ENCODE results near the gene LRRC8E.

LRRC8E gene

DNA sequence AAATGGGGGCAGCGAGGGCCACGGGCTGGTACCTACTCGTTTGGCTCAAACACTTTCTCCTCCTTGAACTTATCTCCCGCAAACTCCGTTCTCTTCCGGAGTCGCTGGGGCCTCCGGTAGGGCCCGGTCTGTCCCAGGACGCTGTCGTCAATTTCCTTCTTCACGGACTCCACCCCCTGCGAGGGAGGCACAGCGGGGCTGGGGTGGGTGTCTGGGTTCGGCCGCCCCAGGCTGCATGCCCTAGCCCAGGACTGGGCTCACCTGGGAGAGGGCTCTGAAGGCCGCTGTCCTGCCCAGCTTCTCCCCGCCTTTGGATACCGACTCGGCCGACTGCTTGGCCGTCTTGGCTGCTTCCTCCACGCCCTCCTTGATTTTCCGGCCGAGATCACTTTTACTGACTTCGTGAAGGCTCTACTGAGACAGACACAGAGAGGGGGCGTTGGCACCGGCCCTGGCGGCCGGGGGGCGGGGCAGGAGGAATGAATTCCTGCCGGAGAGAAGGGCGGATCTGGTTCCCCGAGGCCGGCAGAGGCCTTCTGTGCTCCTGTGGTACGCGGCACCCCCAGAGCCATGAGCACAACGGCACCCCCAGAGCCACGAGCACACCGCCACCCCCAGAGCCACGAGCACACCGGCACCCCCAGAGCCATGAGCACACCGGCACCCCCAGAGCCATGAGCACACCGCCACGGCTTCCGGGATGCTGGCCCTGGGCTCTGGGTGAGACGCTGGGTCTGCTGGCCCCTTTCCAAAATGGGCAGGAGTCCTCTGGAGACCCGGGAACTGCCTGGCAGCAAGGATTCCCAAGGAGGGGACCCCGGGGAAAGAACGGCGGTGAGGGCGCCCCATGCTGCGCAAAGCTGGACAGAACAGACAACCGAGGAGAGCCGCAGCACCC is 45.8 kb downstream of the LRRC8E start:
- TF ChIP-seq POLR2AphosphoS5 (IDR thresholded peaks at IDR 0.05; ENCODE audit: borderline replicate concordance, low read depth, low read length) (no peak), FOXP2 (optimal IDR thresholded peaks at IDR 0.05; ENCODE audit: control extremely low read depth, extremely low read length, insufficient read depth) (no peak), EZH2 (IDR thresholded peaks at IDR 0.05) (no peak)
- no peak overlapping the region for H3K4me3 ChIP-seq
- H3K27ac ChIP-seq: no peak overlapping the region
- DNase-seq (ENCODE audit: low read depth, low spot score): no peak
- H3K9ac ChIP-seq (ENCODE audit: insufficient read length): no peak overlapping the region
- no peaks in the 10 kb centered on the region for H3K9me3 ChIP-seq (ENCODE audit: low read depth, low read length)
- peaks cover 85% of the 10 kb centered on the region for H3K36me3 ChIP-seq (ENCODE audit: insufficient read depth, low read length)

DNA sequence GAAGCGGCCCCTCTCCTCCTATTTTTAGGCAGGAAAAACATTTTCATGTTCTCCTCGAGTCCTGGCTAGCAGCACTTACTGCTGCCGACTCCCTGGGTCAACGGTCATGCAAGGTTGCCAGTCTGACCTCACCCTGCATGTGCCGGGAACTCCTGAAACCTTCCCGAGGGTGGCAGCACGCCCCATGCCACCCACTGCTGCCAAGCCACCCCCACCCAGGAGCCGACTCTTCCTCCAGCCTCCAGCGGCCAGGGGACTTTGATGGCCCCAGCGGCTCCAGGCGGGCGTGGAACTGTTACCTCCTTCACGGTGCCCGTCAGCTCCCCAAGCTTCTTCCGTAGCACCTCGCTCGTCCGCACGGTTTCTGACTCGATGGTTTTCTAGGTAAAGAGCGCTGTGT is 46.5 kb downstream of the LRRC8E start:
- Histone ChIP-seq H3K36me3 (ENCODE audit: insufficient read depth, low read length) (peaks cover 89% of the 10 kb centered on the region), H3K4me3 (no peak overlapping the region), H3K27ac (no peak overlapping the region), H3K9me3 (ENCODE audit: low read depth, low read length) (no peaks in the 10 kb centered on the region), H3K9ac (ENCODE audit: insufficient read length) (no peak overlapping the region)
- DNase-seq (ENCODE audit: low read depth, low spot score): no peak
- TF ChIP-seq FOXP2 (optimal IDR thresholded peaks at IDR 0.05; ENCODE audit: control extremely low read depth, extremely low read length, insufficient read depth) (no peak), POLR2AphosphoS5 (IDR thresholded peaks at IDR 0.05; ENCODE audit: borderline replicate concordance, low read depth, low read length) (no peak), EZH2 (IDR thresholded peaks at IDR 0.05) (no peak)

DNA sequence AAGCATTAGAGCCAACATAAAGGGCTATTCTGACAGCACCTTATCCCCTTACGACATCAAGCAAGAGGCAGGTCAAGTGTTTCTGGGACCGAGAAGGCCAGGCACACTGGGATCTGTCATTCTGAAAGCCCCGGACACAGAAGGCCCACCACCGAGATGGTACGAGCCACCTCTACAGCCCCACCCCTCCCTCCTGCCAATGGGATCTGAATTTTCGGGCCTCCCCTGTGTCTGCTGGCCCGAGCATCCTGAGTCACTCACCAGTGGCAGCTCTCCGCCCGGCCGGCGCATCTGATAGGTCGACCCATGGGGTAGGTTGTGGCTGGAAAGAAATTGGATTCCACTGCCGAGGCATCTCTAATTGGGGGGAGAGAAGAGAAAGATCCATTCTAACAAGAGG is 52.5 kb downstream of the LRRC8E start:
- Histone ChIP-seq H3K36me3 (ENCODE audit: insufficient read depth, low read length) (peaks cover 58% of the 10 kb centered on the region), H3K9ac (ENCODE audit: insufficient read length) (no peak overlapping the region)

DNA sequence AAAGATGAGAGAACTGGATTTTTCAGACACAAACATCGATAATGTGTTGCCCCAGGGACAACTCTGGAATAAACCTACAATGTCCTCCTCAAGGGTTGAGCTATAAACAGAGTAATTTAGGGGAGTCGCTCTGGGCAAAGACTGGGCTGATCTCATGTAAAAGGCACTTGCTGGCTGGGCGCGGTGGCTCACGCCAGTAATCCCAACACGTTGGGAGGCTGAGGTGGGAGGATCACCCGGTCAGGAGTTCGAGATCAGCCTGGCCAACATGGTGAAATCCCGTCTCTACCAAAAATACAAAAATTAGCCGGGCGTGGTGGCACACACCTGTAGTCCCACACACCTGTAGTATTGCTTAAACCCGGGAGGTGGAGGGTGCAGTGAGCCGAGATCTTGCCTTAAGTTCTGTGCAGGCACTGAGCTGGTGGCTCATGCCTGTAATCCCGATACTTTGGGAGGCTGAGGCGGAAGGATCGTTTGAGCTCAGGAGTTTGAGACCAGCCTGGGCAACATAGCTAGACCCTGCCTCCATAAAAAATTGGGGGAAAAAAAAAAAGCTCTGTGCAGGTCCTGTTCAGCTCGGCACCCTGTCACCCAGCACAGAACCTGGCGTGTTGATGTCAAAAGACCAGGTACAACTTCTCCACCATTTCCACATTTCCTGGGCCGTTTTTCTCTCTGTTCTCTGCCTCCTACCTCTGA is 53.7 kb downstream of the LRRC8E start:
- no peaks in the 10 kb centered on the region for H3K9me3 ChIP-seq (ENCODE audit: low read depth, low read length)
- TF ChIP-seq POLR2AphosphoS5 (IDR thresholded peaks at IDR 0.05; ENCODE audit: borderline replicate concordance, low read depth, low read length) (no peak), FOXP2 (optimal IDR thresholded peaks at IDR 0.05; ENCODE audit: control extremely low read depth, extremely low read length, insufficient read depth) (no peak), EZH2 (IDR thresholded peaks at IDR 0.05) (no peak)
- peaks cover 47% of the 10 kb centered on the region for H3K36me3 ChIP-seq (ENCODE audit: insufficient read depth, low read length)
- peak overlapping the region; percentile 86 for H3K4me3 ChIP-seq
- H3K9ac ChIP-seq (ENCODE audit: insufficient read length): peak overlapping the region; percentile 98
- no peak for DNase-seq (ENCODE audit: low read depth, low spot score)
- H3K27ac ChIP-seq: no peak overlapping the region

More for the DNA sequence above, 52.5 kb downstream of the LRRC8E start:
- no peak overlapping the region for H3K27ac ChIP-seq
- TF ChIP-seq FOXP2 (optimal IDR thresholded peaks at IDR 0.05; ENCODE audit: control extremely low read depth, extremely low read length, insufficient read depth) (no peak), POLR2AphosphoS5 (IDR thresholded peaks at IDR 0.05; ENCODE audit: borderline replicate concordance, low read depth, low read length) (no peak), EZH2 (IDR thresholded peaks at IDR 0.05) (no peak)
- no peak overlapping the region for H3K4me3 ChIP-seq
- no peaks in the 10 kb centered on the region for H3K9me3 ChIP-seq (ENCODE audit: low read depth, low read length)
- DNase-seq (ENCODE audit: low read depth, low spot score): no peak

DNA sequence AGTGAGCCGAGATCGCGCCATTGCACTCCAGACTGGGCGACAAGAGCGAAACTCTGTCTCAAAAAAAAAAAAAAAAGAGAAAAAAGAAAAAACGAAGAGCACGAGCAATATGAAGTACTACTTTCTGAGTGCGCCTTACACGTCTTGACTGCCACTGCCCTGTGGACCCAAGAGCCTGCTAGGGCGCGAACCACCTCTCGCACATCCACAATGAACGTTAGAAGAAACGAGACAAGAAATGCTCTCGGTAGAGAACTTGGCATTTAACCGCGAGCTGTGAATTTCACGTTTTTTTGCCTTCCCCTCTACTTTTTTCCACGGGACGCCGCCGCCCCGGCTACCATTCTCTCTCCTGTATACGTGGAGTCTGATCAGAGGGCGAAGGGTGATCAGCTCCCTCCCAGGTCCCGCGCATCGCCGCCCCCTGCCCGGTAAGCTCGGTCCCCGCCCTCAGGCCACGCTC is 54.7 kb downstream of the LRRC8E start:
- H3K36me3 ChIP-seq (ENCODE audit: insufficient read depth, low read length): peaks cover 38% of the 10 kb centered on the region
- H3K9ac ChIP-seq (ENCODE audit: insufficient read length): peak overlapping the region; percentile 98
- no peak for TF ChIP-seq EZH2 (IDR thresholded peaks at IDR 0.05)
- TF ChIP-seq FOXP2 (optimal IDR thresholded peaks at IDR 0.05; ENCODE audit: control extremely low read depth, extremely low read length, insufficient read depth): no peak
- no peak for TF ChIP-seq POLR2AphosphoS5 (IDR thresholded peaks at IDR 0.05; ENCODE audit: borderline replicate concordance, low read depth, low read length)
- peak overlapping the region; percentile 86 for H3K4me3 ChIP-seq
- no peak for DNase-seq (ENCODE audit: low read depth, low spot score)
- peak overlapping the region; percentile 91 for H3K27ac ChIP-seq
- no peaks in the 10 kb centered on the region for H3K9me3 ChIP-seq (ENCODE audit: low read depth, low read length)

DNA sequence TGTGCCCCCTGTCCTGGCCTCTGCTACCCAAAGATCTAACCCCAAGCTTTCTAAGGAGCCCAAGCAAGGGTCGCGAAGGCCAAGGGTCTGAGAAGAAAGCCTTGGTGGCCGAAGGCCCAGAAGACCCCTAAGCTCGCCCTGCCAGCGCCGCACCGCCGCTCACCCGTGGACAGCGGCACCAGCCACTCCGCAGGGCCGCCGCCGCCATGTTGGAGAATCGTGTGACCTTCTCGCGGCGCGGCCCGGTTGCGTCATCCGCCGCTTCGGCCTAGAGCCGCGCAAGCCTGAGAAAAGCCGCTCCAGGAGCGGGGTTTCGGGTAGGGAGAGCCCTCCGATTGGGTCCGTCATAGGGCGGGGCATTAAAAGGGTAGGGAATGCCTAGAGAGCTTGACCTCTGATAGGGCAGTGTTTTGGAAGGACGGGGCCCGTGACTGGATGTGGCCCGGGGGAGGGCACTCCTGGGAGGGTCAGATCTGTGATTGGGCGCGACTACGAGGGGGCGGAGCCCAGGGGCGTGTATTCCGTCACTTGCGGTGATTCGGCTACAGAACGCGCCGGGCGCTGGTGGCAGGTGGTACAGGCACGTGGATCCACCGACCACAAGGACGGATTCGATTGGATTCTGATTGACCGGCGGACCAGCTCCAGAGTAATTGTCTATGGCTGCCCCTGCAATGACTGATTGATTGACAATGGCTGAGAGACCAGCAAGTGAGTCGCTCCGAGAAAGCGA is 55.3 kb downstream of the LRRC8E start, which contains the start of gene TIMM44:
Gene TIMM44 (minus strand): TSS at position 223 of the 733 bp plus-strand sequence. CDS start 15 bp downstream, at position 208.
- DNase-seq (ENCODE audit: low read depth, low spot score): peak; percentile 95
- peaks cover 33% of the 10 kb centered on the region for H3K36me3 ChIP-seq (ENCODE audit: insufficient read depth, low read length)
- H3K4me3 ChIP-seq: peak within 1 kb of the TSS; percentile 86
- H3K27ac ChIP-seq: peak within 1 kb of the TSS; percentile 91
- no peaks in the 10 kb centered on the region for H3K9me3 ChIP-seq (ENCODE audit: low read depth, low read length)
- peak; percentile 97 for TF ChIP-seq POLR2AphosphoS5 (IDR thresholded peaks at IDR 0.05; ENCODE audit: borderline replicate concordance, low read depth, low read length)
- TF ChIP-seq FOXP2 (optimal IDR thresholded peaks at IDR 0.05; ENCODE audit: control extremely low read depth, extremely low read length, insufficient read depth): peak; percentile 14
- no peak for TF ChIP-seq EZH2 (IDR thresholded peaks at IDR 0.05)
- peak within 1 kb of the TSS; percentile 98 for H3K9ac ChIP-seq (ENCODE audit: insufficient read length)

DNA sequence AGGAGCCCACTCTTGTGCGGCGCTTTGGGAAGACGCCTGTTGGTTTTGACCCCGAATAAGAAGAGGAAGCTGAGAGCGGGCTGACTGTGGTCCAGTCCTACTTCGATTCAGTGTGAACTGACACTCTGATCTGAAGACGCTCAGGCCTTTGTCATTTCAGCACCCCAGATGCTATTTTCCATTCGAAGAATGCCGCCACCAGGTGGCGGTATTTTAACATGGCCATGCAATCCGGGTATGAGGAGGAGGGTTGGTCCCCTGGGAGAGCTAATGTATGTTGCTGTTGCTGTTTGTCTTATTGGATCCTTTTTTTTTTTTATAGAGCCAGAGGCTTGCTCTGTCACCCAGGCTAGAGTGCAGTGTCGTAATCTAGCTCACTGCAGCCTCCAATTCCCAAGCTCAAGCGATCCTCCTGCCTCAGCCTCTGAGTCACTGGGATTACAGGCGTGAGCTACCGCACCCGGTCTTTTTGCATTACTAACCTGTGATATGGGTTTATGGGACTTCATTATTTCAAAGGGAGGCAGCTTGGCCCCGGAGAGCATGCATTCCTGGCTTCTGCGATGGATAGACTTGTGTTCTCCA is 56.0 kb downstream of the LRRC8E start:
- H3K9me3 ChIP-seq (ENCODE audit: low read depth, low read length): no peaks in the 10 kb centered on the region
- H3K27ac ChIP-seq: peak overlapping the region; percentile 82
- peak; percentile 95 for DNase-seq (ENCODE audit: low read depth, low spot score)
- H3K36me3 ChIP-seq (ENCODE audit: insufficient read depth, low read length): peaks cover 28% of the 10 kb centered on the region
- peak overlapping the region; percentile 86 for H3K4me3 ChIP-seq
- peak overlapping the region; percentile 89 for H3K9ac ChIP-seq (ENCODE audit: insufficient read length)
- no peak for TF ChIP-seq EZH2 (IDR thresholded peaks at IDR 0.05)
- TF ChIP-seq FOXP2 (optimal IDR thresholded peaks at IDR 0.05; ENCODE audit: control extremely low read depth, extremely low read length, insufficient read depth): no peak
- TF ChIP-seq POLR2AphosphoS5 (IDR thresholded peaks at IDR 0.05; ENCODE audit: borderline replicate concordance, low read depth, low read length): no peak; the same call in 1 of the 2 replicates
